Left lung (tissue), 10 donors: ENCODE measurements around the gene ZNF536. TPM values are rescaled to one million over a fixed set of nuclear protein-coding genes. Genes with fewer than 3 reads are reported as not detected.

ENCODE experiments used
- ATAC-seq: fragments of 200-7000 bp; cut with Tn5 transposase; one replicate; pipeline ENCODE4 v1.9.1; 2020; ENCODE audit warnings: moderate library complexity
- DNase-seq, 4 donors: peaks; one replicate each; pipeline ENCODE4 v3.0.0-alpha.2; 2013 to 2020
- H3K27ac ChIP-seq, 2 donors: fragments of 200-600 bp; sonication (generic) in 1 of 2; one replicate each; pipeline versions ENCODE4 v1.5.0 to v1.8.0; 2020 to 2021
- H3K27me3 ChIP-seq, 2 donors: fragments of 200-600 bp; sonication (generic) in 1 of 2; one replicate each; pipeline versions ENCODE4 v1.5.0 to v1.8.0; 2020 to 2021
- H3K36me3 ChIP-seq, 2 donors: fragments of 200-600 bp; sonication (generic) in 1 of 2; one replicate each; pipeline versions ENCODE4 v1.5.0 to v1.8.0; 2020 to 2021
- H3K4me1 ChIP-seq, 2 donors: fragments of 200-600 bp; one replicate each; pipeline ENCODE4 v1.8.0; 2021
- H3K4me3 ChIP-seq, 2 donors: fragments of 200-600 bp; sonication (generic) in 1 of 2; one replicate each; pipeline versions ENCODE4 v1.5.0 to v1.8.0; 2020 to 2021; ENCODE audit warnings: mild to moderate bottlenecking in 1 of 2
- H3K9me3 ChIP-seq, 2 donors: fragments of 200-600 bp; sonication (generic) in 1 of 2; one replicate each; pipeline versions ENCODE4 v1.5.0 to v1.8.0; 2020 to 2021
- intact Hi-C, 2 donors: fragments of 100-400 bp; cut with DNase I; formaldehyde crosslinking; loops; one replicate each; pipeline versions ENCODE4 v1.11.2 to v1.14.2; 2022
- polyA plus RNA-seq, 6 donors: library from polyadenylated mRNA; unstranded; fragments of 120-200 nt; gene quantifications; one replicate each; pipeline ENCODE4 v1.2.1, GENCODE V29; 2013; ENCODE audit not compliant: insufficient read length in 6 of 6
- total RNA-seq, 2 donors: library from RNA; stranded (reverse); fragmentation: NEBNext Ultra II Directional; extraction: Animal tissue kit (Norgen Biotek cat#: 25700); gene quantifications; one replicate each; pipeline ENCODE4 v1.2.1, GENCODE V29; 2021
- TF ChIP-seq, protein P1 (sequence below), 2 donors: fragments of 200-600 bp; sonication (generic) in 1 of 2; IDR thresholded peaks; one replicate each; pipeline versions ENCODE4 v1.5.0 to v1.8.0; 2021; ENCODE audit warnings: antibody characterized with exemption in 2 of 2
- donor health status: DM: no; HTN: yes; CAD: no.
- donor health status: DM: no; HTN: no; CAD: no.

Gene ZNF536
- total and polyA plus RNA-seq, 8 donors = 0.50 to 6.5 (median 3.6) TPM

DNA sequence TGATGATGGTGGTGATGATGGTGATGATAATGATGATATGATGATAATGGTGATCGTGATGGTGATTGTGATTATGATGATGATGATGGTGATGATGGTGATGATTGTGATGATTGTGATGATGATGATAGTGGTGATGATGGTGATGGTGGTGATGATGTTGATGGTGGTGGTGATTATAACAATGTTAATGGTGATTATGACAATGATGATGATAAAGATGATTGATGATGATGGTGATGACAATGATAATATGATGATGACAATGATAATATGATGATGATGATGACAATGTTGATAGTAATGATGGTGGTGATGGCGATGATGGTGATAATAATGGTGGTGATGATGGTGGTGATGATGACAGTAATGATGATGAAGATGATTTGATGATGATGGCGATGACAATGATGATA lies 34.1 kb upstream of the ZNF536 start:
- DNase-seq (no peak), ATAC-seq (no peak)
- no peaks in the 10 kb centered on the region for H3K4me1 ChIP-seq
- no peaks in the 10 kb centered on the region for H3K9me3 ChIP-seq
- peaks cover 0 to 7% of the 10 kb centered on the region in 2 donors for H3K27me3 ChIP-seq
- H3K4me3 ChIP-seq = no peak overlapping the region
- TF ChIP-seq, protein P1, sequence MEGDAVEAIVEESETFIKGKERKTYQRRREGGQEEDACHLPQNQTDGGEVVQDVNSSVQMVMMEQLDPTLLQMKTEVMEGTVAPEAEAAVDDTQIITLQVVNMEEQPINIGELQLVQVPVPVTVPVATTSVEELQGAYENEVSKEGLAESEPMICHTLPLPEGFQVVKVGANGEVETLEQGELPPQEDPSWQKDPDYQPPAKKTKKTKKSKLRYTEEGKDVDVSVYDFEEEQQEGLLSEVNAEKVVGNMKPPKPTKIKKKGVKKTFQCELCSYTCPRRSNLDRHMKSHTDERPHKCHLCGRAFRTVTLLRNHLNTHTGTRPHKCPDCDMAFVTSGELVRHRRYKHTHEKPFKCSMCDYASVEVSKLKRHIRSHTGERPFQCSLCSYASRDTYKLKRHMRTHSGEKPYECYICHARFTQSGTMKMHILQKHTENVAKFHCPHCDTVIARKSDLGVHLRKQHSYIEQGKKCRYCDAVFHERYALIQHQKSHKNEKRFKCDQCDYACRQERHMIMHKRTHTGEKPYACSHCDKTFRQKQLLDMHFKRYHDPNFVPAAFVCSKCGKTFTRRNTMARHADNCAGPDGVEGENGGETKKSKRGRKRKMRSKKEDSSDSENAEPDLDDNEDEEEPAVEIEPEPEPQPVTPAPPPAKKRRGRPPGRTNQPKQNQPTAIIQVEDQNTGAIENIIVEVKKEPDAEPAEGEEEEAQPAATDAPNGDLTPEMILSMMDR (IDR thresholded peaks at IDR 0.05) = no peak
- intact Hi-C loops = no loop called here
- H3K27ac ChIP-seq = no peak overlapping the region
- H3K36me3 ChIP-seq = no peaks in the 10 kb centered on the region

DNA sequence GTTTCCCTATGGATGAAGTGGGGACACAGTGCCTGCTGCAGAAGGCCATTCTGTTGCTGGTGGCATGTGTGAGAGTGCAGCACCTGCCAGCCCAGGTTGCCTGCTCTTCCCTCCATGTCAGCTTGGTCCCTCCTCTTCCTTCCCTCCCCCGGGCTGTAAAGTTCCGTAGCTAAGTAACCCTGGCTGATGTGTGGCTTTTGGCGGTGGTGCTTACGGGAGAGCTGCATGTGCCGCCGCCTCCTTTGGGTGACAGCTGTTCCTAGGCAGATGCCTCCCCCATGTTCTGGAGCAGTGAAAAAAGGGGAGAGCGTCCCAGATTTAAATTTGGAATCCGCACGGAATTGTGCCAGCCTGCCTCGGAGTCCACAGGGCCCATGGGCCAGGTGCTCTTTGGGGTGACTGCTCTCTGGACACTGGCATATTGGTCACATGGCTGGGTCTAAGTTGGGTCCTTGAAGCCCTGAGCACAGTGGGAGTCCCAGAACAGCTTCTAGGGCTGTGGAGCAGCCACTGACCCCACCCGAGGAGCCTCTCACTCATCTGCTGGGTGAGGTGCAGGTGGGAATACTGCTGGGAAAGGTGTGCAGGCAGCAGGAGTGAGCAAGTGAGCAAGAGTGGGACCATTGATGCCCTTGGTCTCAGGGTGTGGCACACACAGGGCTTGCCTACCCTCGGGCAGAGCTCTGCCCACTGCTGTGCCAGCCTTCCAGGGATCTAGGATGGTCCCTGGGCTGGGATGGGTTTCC lies 33.1 kb upstream of the ZNF536 start:
- intact Hi-C loops = no loop called here
- no peaks in the 10 kb centered on the region for H3K9me3 ChIP-seq
- DNase-seq (no peak), ATAC-seq (no peak)
- H3K27ac ChIP-seq = no peak overlapping the region
- TF ChIP-seq, protein P1 (IDR thresholded peaks at IDR 0.05) = no peak
- no peaks in the 10 kb centered on the region for H3K4me1 ChIP-seq
- H3K27me3 ChIP-seq = peaks cover 0 to 7% of the 10 kb centered on the region in 2 donors
- no peak overlapping the region for H3K4me3 ChIP-seq
- H3K36me3 ChIP-seq = no peaks in the 10 kb centered on the region

DNA sequence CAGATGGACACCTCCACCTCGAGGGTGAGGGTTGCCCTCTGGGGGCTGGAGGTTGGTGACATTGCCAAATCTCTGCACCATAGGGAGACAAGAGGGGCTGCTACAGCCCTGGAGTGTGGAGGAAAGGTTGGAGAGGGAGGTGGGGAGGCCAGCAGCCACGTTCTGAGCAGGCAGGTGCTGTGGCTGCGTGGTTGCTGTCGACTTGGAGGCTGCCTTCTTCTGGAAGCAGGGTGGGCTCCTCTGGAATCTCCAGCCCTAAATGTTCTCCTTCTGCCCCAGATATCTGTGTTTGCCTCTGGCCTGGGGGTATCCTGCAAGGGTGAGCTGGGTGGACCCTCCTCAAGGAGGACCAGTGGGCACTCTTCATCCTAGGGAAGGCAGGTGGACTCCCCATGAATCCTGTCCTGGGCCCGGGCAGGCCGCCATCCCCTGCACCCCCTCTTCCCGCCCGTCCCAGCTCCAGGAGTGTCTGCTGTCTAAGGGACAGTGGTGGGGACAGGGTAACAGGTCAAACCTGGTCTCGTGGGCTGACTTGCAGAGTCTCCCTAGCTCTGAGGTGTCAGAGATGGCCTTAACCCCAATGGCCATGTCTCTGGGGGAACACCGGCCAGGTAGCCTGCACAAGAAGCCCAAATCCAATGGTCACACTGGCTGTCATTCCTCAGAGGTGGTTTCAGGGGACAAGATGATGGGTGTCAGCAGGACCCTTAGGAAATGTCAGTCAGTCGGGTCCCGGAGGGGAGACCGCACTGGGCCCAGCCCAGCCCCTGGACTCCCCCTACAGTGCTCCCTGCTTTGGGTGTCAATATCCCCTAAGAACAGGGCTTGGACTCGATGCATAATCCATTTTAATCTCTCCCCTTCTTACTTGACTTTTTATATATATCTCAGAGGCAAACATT lies 32.3 kb upstream of the ZNF536 start:
- Histone ChIP-seq H3K9me3 (no peaks in the 10 kb centered on the region), H3K27ac (no peak overlapping the region), H3K36me3 (no peaks in the 10 kb centered on the region), H3K27me3 (peaks cover 0 to 7% of the 10 kb centered on the region in 2 donors), H3K4me3 (no peak overlapping the region), H3K4me1 (no peaks in the 10 kb centered on the region)
- ATAC-seq (no peak), DNase-seq (no peak)
- TF ChIP-seq, protein P1 (IDR thresholded peaks at IDR 0.05) = no peak
- intact Hi-C loops = no loop called here

DNA sequence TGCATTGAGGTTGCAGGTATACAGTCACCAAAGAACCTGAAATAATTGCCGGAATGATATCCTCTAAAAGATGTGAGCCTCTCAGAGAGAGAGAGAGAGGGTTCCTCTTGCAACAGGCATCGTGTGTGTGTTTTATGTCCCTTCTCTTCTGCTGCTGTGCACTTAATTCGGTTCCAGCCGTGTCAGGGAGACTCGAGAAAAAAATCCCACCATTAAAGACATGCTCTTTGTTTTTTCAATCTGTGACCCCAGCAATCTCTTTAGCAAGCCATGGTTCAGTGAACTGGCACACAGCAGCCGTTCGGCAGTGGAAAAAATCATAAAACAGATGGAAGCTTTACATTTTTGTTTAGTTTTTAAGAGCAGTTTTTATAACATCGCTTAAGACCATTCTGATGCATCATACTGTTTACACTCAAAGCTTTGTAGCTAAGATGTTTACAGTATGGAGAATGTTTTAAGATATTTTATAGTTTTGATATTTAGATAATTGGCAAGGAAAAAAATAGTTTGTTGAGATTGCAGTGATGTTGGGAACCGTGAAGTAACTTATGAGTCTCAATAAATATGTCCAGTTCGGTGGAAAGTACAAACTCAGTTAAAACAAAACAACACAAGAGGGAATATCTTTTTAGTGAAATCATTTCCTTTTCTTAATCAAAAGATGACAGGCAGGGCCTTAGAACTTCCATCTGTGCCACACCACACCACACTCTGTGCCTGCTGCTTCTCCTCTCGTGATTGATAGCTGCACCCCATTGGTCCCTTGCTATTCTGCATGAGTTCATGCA lies 31.2 kb upstream of the ZNF536 start:
- no peak for ATAC-seq
- Histone ChIP-seq H3K27me3 (peaks cover 0 to 7% of the 10 kb centered on the region in 2 donors), H3K9me3 (no peaks in the 10 kb centered on the region), H3K4me1 (no peaks in the 10 kb centered on the region), H3K27ac (no peak overlapping the region), H3K36me3 (no peaks in the 10 kb centered on the region), H3K4me3 (no peak overlapping the region)
- TF ChIP-seq, protein P1 (IDR thresholded peaks at IDR 0.05) = no peak
- peak in 2 of 4 donors; percentile 72 to 85 for DNase-seq
- intact Hi-C loops = no loop called here
